Stomach (tissue), 9 donors: Measurements from ENCODE around the gene SLC51A. TPM values are rescaled to one million over a fixed set of nuclear protein-coding genes. Genes with fewer than 3 reads are reported as not detected.

Experiments used
- DNase-seq, 2 donors: peaks; one replicate each; pipeline versions ENCODE4 v3.0.0 to v3.0.0-alpha.2; 2013 to 2019
- H3K27ac ChIP-seq, 5 donors: fragments of 200-600 bp in 4 of 5; sonication (generic) in 4 of 5; one replicate each; pipeline ENCODE4 v1.5.1; 2013 to 2019; ENCODE audit warnings: mild to moderate bottlenecking in 1 of 5, moderate library complexity in 1 of 5
- H3K27me3 ChIP-seq, 3 donors: fragments of 200-600 bp; sonication (generic); one replicate each; pipeline ENCODE4 v1.5.1; 2017 to 2019; ENCODE audit warnings: mixed run types in 1 of 3
- H3K36me3 ChIP-seq, 4 donors: fragments of 200-600 bp; sonication (generic); 1 replicate in 3 of 4; 2 replicates in 1 of 4; pipeline ENCODE4 v1.5.1; 2016 to 2019
- H3K4me1 ChIP-seq, 4 donors: fragments of 200-600 bp; sonication (generic); one replicate each; pipeline ENCODE4 v1.5.1; 2016 to 2019
- H3K4me3 ChIP-seq, 4 donors: fragments of 200-600 bp; sonication (generic) in 3 of 4; one replicate each; pipeline ENCODE4 v1.5.1; 2016 to 2019; ENCODE audit warnings: mild to moderate bottlenecking in 1 of 4
- H3K9me3 ChIP-seq, 4 donors: fragments of 200-600 bp; sonication (generic); one replicate each; pipeline ENCODE4 v1.5.1; 2016 to 2019
- CTCF ChIP-seq, 7 experiments: fragments of 450-650 bp in 4 of 7; fragments of 200-600 bp in 3 of 7; sonication (generic) in 3 of 7; IDR thresholded peaks; one replicate each; pipeline ENCODE4 v1.5.1; 2016 to 2019; ENCODE audit warnings: antibody characterized with exemption in 7 of 7, control low read depth in 2 of 7, mild to moderate bottlenecking in 1 of 7
- EP300 ChIP-seq: sonication (generic); formaldehyde crosslinking; IDR thresholded peaks from one replicate; pipeline ENCODE4 v1.6.1; 2017; ENCODE audit warnings: antibody characterized with exemption
- POLR2A ChIP-seq, 4 donors: fragments of 450-650 bp; IDR thresholded peaks; one replicate each; pipeline ENCODE4 v1.6.1; 2016; ENCODE audit warnings: antibody characterized with exemption in 4 of 4, control low read depth in 2 of 4, mild to moderate bottlenecking in 1 of 4, moderate library complexity in 1 of 4
- POLR2AphosphoS5 ChIP-seq, 3 donors: sonication (generic); formaldehyde crosslinking; IDR thresholded peaks; one replicate each; pipeline ENCODE4 v1.6.1; 2016; ENCODE audit warnings: antibody characterized with exemption in 3 of 3
- WGBS, 5 donors: extraction: QIAGEN DNeasy Blood & Tissue Kit in 3 of 5; methylation state at CpG; one replicate each; pipeline versions ENCODE4 v1.1.5 to v1.1.7; 2013 to 2018; 5-methylcytosine and 5-hydroxymethylcytosine counted together
- intact Hi-C: fragments of 100-400 bp; cut with DNase I; formaldehyde crosslinking; loops from one replicate; pipeline ENCODE4 v1.15.1; 2023; ENCODE audit warnings: low total_unique reads
- polyA plus RNA-seq, 3 donors: library from polyadenylated mRNA; stranded (reverse); fragments of 200-250 nt; gene quantifications; one replicate each; pipeline ENCODE4 v1.2.3, GENCODE V29; 2013
- total RNA-seq, 5 donors: library from RNA; depleted of rRNA; stranded (reverse); fragments of >200 nt; gene quantifications; one replicate each; pipeline versions ENCODE4 v1.1.0 to v1.2.3, GENCODE V29; 2014 to 2016
- donor health status: healthy with polysubstance abuse.
- donor health status: Bipolar disorder and iron deficiency.
- donor health status: healthy.

Gene SLC51A
- total and polyA plus RNA-seq, 8 donors = 0.43 to 0.92 TPM; not detected in 6

- intact Hi-C loops = no loop called here
- WGBS, 5 donors = 94 to 98% (median 96%) methylated on average over 15 of the region's 15 CpGs
- H3K36me3 ChIP-seq = no peaks in the 10 kb centered on the region
- no peaks in the 10 kb centered on the region for H3K9me3 ChIP-seq
- H3K27me3 ChIP-seq = no peaks in the 10 kb centered on the region
- H3K27ac ChIP-seq = no peak overlapping the region
- DNase-seq = no peak
- peaks cover 0 to 9% (median 0%) of the 10 kb centered on the region in 4 donors for H3K4me1 ChIP-seq
- no peak overlapping the region for H3K4me3 ChIP-seq
- TF ChIP-seq POLR2A (IDR thresholded peaks at IDR 0.05) (no peak), POLR2AphosphoS5 (IDR thresholded peaks at IDR 0.05) (no peak), EP300 (no peak), CTCF (IDR thresholded peaks at IDR 0.05) (no peak)
Observed at GRCh38 chr3:196184881-196185280, 31.5 kb upstream of the SLC51A start.

GRCh38 chr3:196186651-196187573, 29.4 kb upstream of the SLC51A start:
- intact Hi-C loops = no loop called here
- no peak for TF ChIP-seq CTCF (IDR thresholded peaks at IDR 0.05)
- TF ChIP-seq POLR2A (IDR thresholded peaks at IDR 0.05) = no peak
- no peak for TF ChIP-seq POLR2AphosphoS5 (IDR thresholded peaks at IDR 0.05)
- no peak for TF ChIP-seq EP300
- no peaks in the 10 kb centered on the region for H3K36me3 ChIP-seq
- 49 to 63% (median 56%) methylated on average over 30 to 31 of the region's 31 CpGs for WGBS, 5 donors
- no peaks in the 10 kb centered on the region for H3K27me3 ChIP-seq
- H3K4me3 ChIP-seq = no peak overlapping the region
- H3K4me1 ChIP-seq = peaks cover 1 to 10% (median 4%) of the 10 kb centered on the region in 4 donors
- peak in 1 of 2 donors; percentile 76 for DNase-seq
- peak overlapping the region in 3 of 5 donors; percentile 13 to 41 (median 19) for H3K27ac ChIP-seq
- H3K9me3 ChIP-seq = no peaks in the 10 kb centered on the region

GRCh38 chr3:196189566-196190347, 26.6 kb upstream of the SLC51A start:
- Histone ChIP-seq H3K27ac (no peak overlapping the region), H3K27me3 (no peaks in the 10 kb centered on the region), H3K4me1 (peaks cover 29 to 36% (median 32%) of the 10 kb centered on the region in 4 donors), H3K9me3 (no peaks in the 10 kb centered on the region), H3K4me3 (no peak overlapping the region), H3K36me3 (no peaks in the 10 kb centered on the region)
- DNase-seq = peak in 1 of 2 donors; percentile 62
- intact Hi-C loops = no loop called here
- 71 to 79% (median 76%) methylated on average over 15 to 16 of the region's 16 CpGs for WGBS, 5 donors
- no peak for TF ChIP-seq POLR2AphosphoS5 (IDR thresholded peaks at IDR 0.05)
- TF ChIP-seq CTCF (IDR thresholded peaks at IDR 0.05) = no peak
- no peak for TF ChIP-seq EP300

GRCh38 chr3:196192036-196192523, 24.3 kb upstream of the SLC51A start:
- no peaks in the 10 kb centered on the region for H3K36me3 ChIP-seq
- TF ChIP-seq POLR2AphosphoS5 (IDR thresholded peaks at IDR 0.05) = no peak
- no peak for TF ChIP-seq CTCF (IDR thresholded peaks at IDR 0.05)
- TF ChIP-seq POLR2A (IDR thresholded peaks at IDR 0.05) = no peak
- TF ChIP-seq EP300 = no peak
- H3K9me3 ChIP-seq = no peaks in the 10 kb centered on the region
- intact Hi-C loops = no loop called here
- H3K4me3 ChIP-seq = no peak overlapping the region
- DNase-seq = peak in 1 of 2 donors; percentile 51
- peaks cover 28 to 52% (median 32%) of the 10 kb centered on the region in 4 donors for H3K4me1 ChIP-seq
- H3K27me3 ChIP-seq = no peaks in the 10 kb centered on the region
- WGBS, 5 donors = 75 to 84% (median 76%) methylated on average over 8 to 11 of the region's 11 CpGs
- peak overlapping the region; percentile 33 to 86 (median 65) for H3K27ac ChIP-seq
